Neural cell (in vitro differentiated cells): Measurements from ENCODE around the gene STAG2. TPM values are rescaled to one million over a fixed set of nuclear protein-coding genes. Genes with fewer than 3 reads are reported as not detected.

ENCODE experiments used
- H2AFZ ChIP-seq: fragments of 200-600, 300-800 bp; sonication (generic), shearing (Covaris generic); 2 replicates; pipeline ENCODE4 v1.6.0; 2014; ENCODE audit warnings: low read depth, mild to moderate bottlenecking, antibody characterized with exemption, low read length, moderate library complexity
- H3F3A ChIP-seq: fragments of 200-600 bp; shearing (Covaris generic); 2 replicates; pipeline ENCODE4 v1.6.1; 2016; ENCODE audit warnings: mild to moderate bottlenecking, moderate library complexity, mixed read lengths, antibody characterized with exemption, low read length; ENCODE audit not compliant: insufficient read depth, poor library complexity, severe bottlenecking
- H3K27ac ChIP-seq: fragments of 200-600, 300-800 bp; sonication (generic), shearing (Covaris generic); 2 replicates; pipeline ENCODE4 v1.5.1; 2014; ENCODE audit warnings: mild to moderate bottlenecking, low read length, moderate library complexity
- H3K27me3 ChIP-seq: fragments of 300-800, 200-600 bp; sonication (generic), shearing (Covaris generic); 2 replicates; pipeline ENCODE4 v1.6.0; 2014; ENCODE audit warnings: mild to moderate bottlenecking, low read depth, low read length, moderate library complexity; ENCODE audit not compliant: insufficient read depth
- H3K36me3 ChIP-seq: fragments of 300-800, 200-600 bp; sonication (generic), shearing (Covaris generic); 2 replicates; pipeline ENCODE4 v1.5.1; 2014; ENCODE audit warnings: mild to moderate bottlenecking, antibody characterized with exemption, low read length, moderate library complexity; ENCODE audit not compliant: insufficient read depth
- H3K4me2 ChIP-seq: fragments of 300-800, 200-600 bp; sonication (generic), shearing (Covaris generic); 2 replicates; pipeline ENCODE4 v1.6.0; 2014; ENCODE audit warnings: mild to moderate bottlenecking, low read length
- H3K4me3 ChIP-seq: fragments of 300-800, 200-600 bp; sonication (generic), shearing (Covaris generic); 2 replicates; pipeline ENCODE4 v1.5.1; 2014; ENCODE audit warnings: mild to moderate bottlenecking, low read length, moderate library complexity
- H3K79me2 ChIP-seq: fragments of 200-600 bp; shearing (Covaris generic); replicated peaks from 2 replicates; pipeline ENCODE4 v1.6.0; 2014; ENCODE audit warnings: mild to moderate bottlenecking, low read length, moderate library complexity; ENCODE audit not compliant: insufficient read depth
- H3K9ac ChIP-seq: fragments of 300-800, 200-600 bp; sonication (generic), shearing (Covaris generic); 2 replicates; pipeline ENCODE4 v1.6.1; 2016; ENCODE audit warnings: mild to moderate bottlenecking, low read length, mixed read lengths
- H3K9me2 ChIP-seq: fragments of 200-600 bp; shearing (Covaris generic); 2 replicates; pipeline ENCODE4 v1.6.1; 2016; ENCODE audit warnings: mild to moderate bottlenecking, low read length, mixed read lengths; ENCODE audit not compliant: insufficient read depth
- H3K9me3 ChIP-seq: fragments of 200-600, 300-800 bp; sonication (generic), shearing (Covaris generic); 2 replicates; pipeline ENCODE4 v1.6.1; 2016; ENCODE audit warnings: mild to moderate bottlenecking, mixed run types, low read length, moderate library complexity, mixed read lengths
- H4K20me1 ChIP-seq: fragments of 200-600 bp; shearing (Covaris generic); 2 replicates; pipeline ENCODE4 v1.6.1; 2016; ENCODE audit warnings: mild to moderate bottlenecking, mixed run types; ENCODE audit not compliant: insufficient read depth
- EP300 ChIP-seq: fragments of 450-650 bp; conservative IDR thresholded peaks from 2 replicates; pipeline ENCODE4 v1.6.1; 2014; ENCODE audit warnings: antibody characterized with exemption, mild to moderate bottlenecking, moderate library complexity; ENCODE audit not compliant: poor library complexity, severe bottlenecking
- EZH2 ChIP-seq: fragments of 200-600, 300-800 bp; shearing (Covaris generic), sonication (generic); IDR thresholded peaks from 2 replicates; pipeline ENCODE4 v1.6.1; 2014; ENCODE audit warnings: antibody characterized with exemption, low read length, borderline replicate concordance, mild to moderate bottlenecking; ENCODE audit not compliant: insufficient read depth, poor library complexity, severe bottlenecking
- MXI1 ChIP-seq: fragments of 450-650 bp; conservative IDR thresholded peaks from 2 replicates; pipeline ENCODE4 v1.6.1; 2014; ENCODE audit warnings: antibody characterized with exemption, mild to moderate bottlenecking; ENCODE audit not compliant: poor library complexity, severe bottlenecking
- POLR2AphosphoS5 ChIP-seq: IDR thresholded peaks from 2 replicates; pipeline ENCODE4 v1.6.1; 2012
- RAD21 ChIP-seq: fragments of 450-650 bp; conservative IDR thresholded peaks from 2 replicates; pipeline ENCODE4 v1.6.1; 2014; ENCODE audit warnings: antibody characterized with exemption, mild to moderate bottlenecking, moderate library complexity
- REST ChIP-seq: IDR thresholded peaks from 2 replicates; pipeline ENCODE4 v1.6.1; 2012; ENCODE audit warnings: borderline replicate concordance
- SMC3 ChIP-seq: fragments of 450-650 bp; conservative IDR thresholded peaks from 2 replicates; pipeline ENCODE4 v1.6.1; 2014; ENCODE audit warnings: antibody characterized with exemption, mild to moderate bottlenecking, moderate library complexity; ENCODE audit not compliant: poor library complexity
- TAF1 ChIP-seq: IDR thresholded peaks from 2 replicates; pipeline ENCODE4 v1.6.1; 2012; ENCODE audit warnings: low read depth
- polyA plus RNA-seq: library from polyadenylated mRNA; depleted of rRNA; stranded (reverse); fragments of >200 nt; gene quantifications from 2 replicates; pipeline ENCODE4 v1.2.3, GENCODE V29; 2014
- TF ChIP-seq, protein P1 (sequence below): fragments of 450-650 bp; IDR thresholded peaks from 2 replicates; pipeline ENCODE4 v1.5.1; 2014; ENCODE audit warnings: antibody characterized with exemption, mild to moderate bottlenecking, moderate library complexity; ENCODE audit not compliant: poor library complexity, severe bottlenecking

STAG2 gene
- polyA plus RNA-seq, 1 donor from 2014 or later: 26.5 TPM

DNA sequence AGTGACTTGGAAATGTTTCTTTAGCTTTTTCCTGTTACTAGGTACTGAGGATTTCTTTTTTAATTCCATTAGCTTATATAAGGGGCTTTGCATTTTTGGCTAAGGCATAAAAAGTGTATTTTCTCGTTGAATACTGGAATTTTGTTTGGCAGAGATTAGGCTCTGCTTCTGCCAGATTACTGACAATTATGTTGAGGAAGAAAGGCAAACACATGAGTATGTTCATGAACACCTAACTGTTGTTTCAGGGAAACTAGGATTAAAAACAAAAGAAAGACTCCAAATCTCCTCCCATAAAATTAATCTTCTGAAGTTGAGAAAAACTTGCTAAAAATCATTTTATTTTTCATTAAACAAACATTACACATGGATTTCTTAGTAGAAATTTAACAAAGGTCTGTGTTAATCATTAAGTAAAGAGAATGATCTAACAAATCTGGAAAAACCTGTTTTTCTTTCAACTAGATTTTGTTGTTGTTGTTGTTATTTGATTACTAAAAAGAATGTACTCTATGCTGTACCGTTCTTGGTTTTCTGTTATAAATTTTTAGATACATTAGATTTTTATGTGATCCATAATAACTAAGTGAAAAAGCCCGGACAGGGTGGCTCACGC is 43.3 kb upstream of the STAG2 start:
- Histone ChIP-seq H3K27ac (no peak overlapping the region), H3K9ac (no peak overlapping the region), H3K9me3 (no peaks in the 10 kb centered on the region), H3K27me3 (no peaks in the 10 kb centered on the region), H4K20me1 (no peaks in the 10 kb centered on the region), H3K79me2 (no peaks in the 10 kb centered on the region), H2AFZ (no peak overlapping the region), H3K36me3 (no peaks in the 10 kb centered on the region), H3K9me2 (no peaks in the 10 kb centered on the region), H3F3A (no peaks in the 10 kb centered on the region), H3K4me3 (no peak overlapping the region), H3K4me2 (no peak overlapping the region)
- TF ChIP-seq SMC3 (no peak), EZH2 (no peak), TAF1 (no peak), MXI1 (no peak), REST (no peak), EP300 (no peak), POLR2AphosphoS5 (no peak)
- TF ChIP-seq, protein P1, sequence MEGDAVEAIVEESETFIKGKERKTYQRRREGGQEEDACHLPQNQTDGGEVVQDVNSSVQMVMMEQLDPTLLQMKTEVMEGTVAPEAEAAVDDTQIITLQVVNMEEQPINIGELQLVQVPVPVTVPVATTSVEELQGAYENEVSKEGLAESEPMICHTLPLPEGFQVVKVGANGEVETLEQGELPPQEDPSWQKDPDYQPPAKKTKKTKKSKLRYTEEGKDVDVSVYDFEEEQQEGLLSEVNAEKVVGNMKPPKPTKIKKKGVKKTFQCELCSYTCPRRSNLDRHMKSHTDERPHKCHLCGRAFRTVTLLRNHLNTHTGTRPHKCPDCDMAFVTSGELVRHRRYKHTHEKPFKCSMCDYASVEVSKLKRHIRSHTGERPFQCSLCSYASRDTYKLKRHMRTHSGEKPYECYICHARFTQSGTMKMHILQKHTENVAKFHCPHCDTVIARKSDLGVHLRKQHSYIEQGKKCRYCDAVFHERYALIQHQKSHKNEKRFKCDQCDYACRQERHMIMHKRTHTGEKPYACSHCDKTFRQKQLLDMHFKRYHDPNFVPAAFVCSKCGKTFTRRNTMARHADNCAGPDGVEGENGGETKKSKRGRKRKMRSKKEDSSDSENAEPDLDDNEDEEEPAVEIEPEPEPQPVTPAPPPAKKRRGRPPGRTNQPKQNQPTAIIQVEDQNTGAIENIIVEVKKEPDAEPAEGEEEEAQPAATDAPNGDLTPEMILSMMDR: no peak

- H2AFZ ChIP-seq: no peak overlapping the region
- H3K9me3 ChIP-seq: no peaks in the 10 kb centered on the region
- H3K36me3 ChIP-seq: no peaks in the 10 kb centered on the region
- no peaks in the 10 kb centered on the region for H3F3A ChIP-seq
- H3K4me2 ChIP-seq: no peak overlapping the region
- H3K4me3 ChIP-seq: no peak overlapping the region
- H3K9me2 ChIP-seq: no peaks in the 10 kb centered on the region
- H3K27me3 ChIP-seq: no peaks in the 10 kb centered on the region
- H3K9ac ChIP-seq: no peak overlapping the region
- H3K79me2 ChIP-seq: no peaks in the 10 kb centered on the region
- no peak for TF ChIP-seq REST
- TF ChIP-seq POLR2AphosphoS5: no peak
- TF ChIP-seq, protein P1: no peak
- TF ChIP-seq EZH2: no peak
- no peak for TF ChIP-seq TAF1
- TF ChIP-seq MXI1: no peak
- no peak for TF ChIP-seq RAD21
- H4K20me1 ChIP-seq: no peaks in the 10 kb centered on the region
- no peak overlapping the region for H3K27ac ChIP-seq
Measured at GRCh38 chrX:123920105-123920785, 41.3 kb upstream of the STAG2 start.
